Stomach (tissue), 9 donors: ENCODE measurements around the gene CCBE1. TPM values are rescaled to one million over a fixed set of nuclear protein-coding genes. Genes with fewer than 3 reads are reported as not detected.
A peak's percentile ranks its signal among the peaks of the same experiment; 100 is the strongest.

Experiments used
- DNase-seq, 2 donors: peaks; one replicate each; pipeline versions ENCODE4 v3.0.0 to v3.0.0-alpha.2; 2013 to 2019
- H3K27ac ChIP-seq, 5 donors: fragments of 200-600 bp in 4 of 5; sonication (generic) in 4 of 5; one replicate each; pipeline ENCODE4 v1.5.1; 2013 to 2019; ENCODE audit warnings: mild to moderate bottlenecking in 1 of 5, moderate library complexity in 1 of 5
- H3K27me3 ChIP-seq, 3 donors: fragments of 200-600 bp; sonication (generic); one replicate each; pipeline ENCODE4 v1.5.1; 2017 to 2019; ENCODE audit warnings: mixed run types in 1 of 3
- H3K36me3 ChIP-seq, 4 donors: fragments of 200-600 bp; sonication (generic); 1 replicate in 3 of 4; 2 replicates in 1 of 4; pipeline ENCODE4 v1.5.1; 2016 to 2019
- H3K4me1 ChIP-seq, 4 donors: fragments of 200-600 bp; sonication (generic); one replicate each; pipeline ENCODE4 v1.5.1; 2016 to 2019
- H3K4me3 ChIP-seq, 4 donors: fragments of 200-600 bp; sonication (generic) in 3 of 4; one replicate each; pipeline ENCODE4 v1.5.1; 2016 to 2019; ENCODE audit warnings: mild to moderate bottlenecking in 1 of 4
- H3K9me3 ChIP-seq, 4 donors: fragments of 200-600 bp; sonication (generic); one replicate each; pipeline ENCODE4 v1.5.1; 2016 to 2019
- CTCF ChIP-seq, 7 experiments: fragments of 450-650 bp in 4 of 7; fragments of 200-600 bp in 3 of 7; sonication (generic) in 3 of 7; IDR thresholded peaks; one replicate each; pipeline ENCODE4 v1.5.1; 2016 to 2019; ENCODE audit warnings: antibody characterized with exemption in 7 of 7, control low read depth in 2 of 7, mild to moderate bottlenecking in 1 of 7
- EP300 ChIP-seq: sonication (generic); formaldehyde crosslinking; IDR thresholded peaks from one replicate; pipeline ENCODE4 v1.6.1; 2017; ENCODE audit warnings: antibody characterized with exemption
- POLR2A ChIP-seq, 4 donors: fragments of 450-650 bp; IDR thresholded peaks; one replicate each; pipeline ENCODE4 v1.6.1; 2016; ENCODE audit warnings: antibody characterized with exemption in 4 of 4, control low read depth in 2 of 4, mild to moderate bottlenecking in 1 of 4, moderate library complexity in 1 of 4
- POLR2AphosphoS5 ChIP-seq, 3 donors: sonication (generic); formaldehyde crosslinking; IDR thresholded peaks; one replicate each; pipeline ENCODE4 v1.6.1; 2016; ENCODE audit warnings: antibody characterized with exemption in 3 of 3
- WGBS, 5 donors: extraction: QIAGEN DNeasy Blood & Tissue Kit in 3 of 5; methylation state at CpG; one replicate each; pipeline versions ENCODE4 v1.1.5 to v1.1.7; 2013 to 2018; 5-methylcytosine and 5-hydroxymethylcytosine counted together
- intact Hi-C: fragments of 100-400 bp; cut with DNase I; formaldehyde crosslinking; loops from one replicate; pipeline ENCODE4 v1.15.1; 2023; ENCODE audit warnings: low total_unique reads
- polyA plus RNA-seq, 3 donors: library from polyadenylated mRNA; stranded (reverse); fragments of 200-250 nt; gene quantifications; one replicate each; pipeline ENCODE4 v1.2.3, GENCODE V29; 2013
- total RNA-seq, 5 donors: library from RNA; depleted of rRNA; stranded (reverse); fragments of >200 nt; gene quantifications; one replicate each; pipeline versions ENCODE4 v1.1.0 to v1.2.3, GENCODE V29; 2014 to 2016
- donor health status: healthy with polysubstance abuse.
- donor health status: Bipolar disorder and iron deficiency.
- donor health status: healthy.

The CCBE1 gene
- total and polyA plus RNA-seq, 8 donors: 0.29 to 4.0 (median 1.2) TPM

- Histone ChIP-seq H3K27ac (no peak overlapping the region), H3K9me3 (no peaks in the 10 kb centered on the region), H3K36me3 (no peaks in the 10 kb centered on the region), H3K27me3 (no peaks in the 10 kb centered on the region), H3K4me3 (no peak overlapping the region), H3K4me1 (no peaks in the 10 kb centered on the region)
- WGBS, 5 donors: 8 to 19% (median 13%) methylated on average over 11 to 13 of the region's 13 CpGs
- TF ChIP-seq POLR2A (IDR thresholded peaks at IDR 0.05): no peak
- peak in 5 of 7 experiments; percentile 80 to 99 (median 91) for TF ChIP-seq CTCF (IDR thresholded peaks at IDR 0.05)
- TF ChIP-seq POLR2AphosphoS5 (IDR thresholded peaks at IDR 0.05): peak in 2 of 3 donors; percentile 8 to 80
- intact Hi-C loops: loop anchor here (5.0 kb wide), 2 partner anchors 95 to 155 kb away; no protein-coding TSS in a partner anchor
- DNase-seq: peak; percentile 85 to 91
Measured at GRCh38 chr18:59402432-59403090, 294.7 kb downstream of the CCBE1 start.

- no peak overlapping the region for H3K4me3 ChIP-seq
- no peak overlapping the region for H3K27ac ChIP-seq
- H3K9me3 ChIP-seq: no peaks in the 10 kb centered on the region
- H3K4me1 ChIP-seq: peaks cover 0 to 7% (median 0%) of the 10 kb centered on the region in 4 donors
- intact Hi-C loops: loop anchor here (5.0 kb wide), 2 partner anchors 93 to 153 kb away; no protein-coding TSS in a partner anchor
- H3K27me3 ChIP-seq: peaks cover 0 to 6% (median 0%) of the 10 kb centered on the region in 3 donors
- no peak for TF ChIP-seq EP300
- no peak for TF ChIP-seq POLR2AphosphoS5 (IDR thresholded peaks at IDR 0.05)
- TF ChIP-seq POLR2A (IDR thresholded peaks at IDR 0.05): no peak
- TF ChIP-seq CTCF (IDR thresholded peaks at IDR 0.05): no peak
- DNase-seq: no peak
- WGBS, 5 donors: 76 to 83% (median 81%) methylated on average over 6 of the region's 6 CpGs
- H3K36me3 ChIP-seq: no peaks in the 10 kb centered on the region
Measured at GRCh38 chr18:59400407-59400806, 296.8 kb downstream of the CCBE1 start.

- no peak for DNase-seq
- Histone ChIP-seq H3K36me3 (no peaks in the 10 kb centered on the region), H3K4me1 (peaks cover 0 to 22% (median 9%) of the 10 kb centered on the region in 4 donors), H3K4me3 (no peak overlapping the region), H3K27me3 (peaks cover 0 to 6% (median 0%) of the 10 kb centered on the region in 3 donors), H3K27ac (peak overlapping the region in 2 of 5 donors; percentile 23 to 57), H3K9me3 (no peaks in the 10 kb centered on the region)
- TF ChIP-seq EP300 (no peak), CTCF (IDR thresholded peaks at IDR 0.05) (no peak), POLR2AphosphoS5 (IDR thresholded peaks at IDR 0.05) (no peak), POLR2A (IDR thresholded peaks at IDR 0.05) (no peak)
- intact Hi-C loops: no loop called here
- WGBS, 5 donors: 47 to 65% (median 57%) methylated on average over 10 of the region's 10 CpGs
Measured at GRCh38 chr18:59395226-59396175, 301.7 kb downstream of the CCBE1 start.

- peaks cover 0 to 6% (median 0%) of the 10 kb centered on the region in 3 donors for H3K27me3 ChIP-seq
- no peak overlapping the region for H3K4me3 ChIP-seq
- DNase-seq: peak in 1 of 2 donors; percentile 67
- H3K27ac ChIP-seq: peak overlapping the region in 1 of 5 donors; percentile 7
- no peaks in the 10 kb centered on the region for H3K9me3 ChIP-seq
- H3K36me3 ChIP-seq: no peaks in the 10 kb centered on the region
- WGBS, 5 donors: 18 to 60% (median 34%) methylated on average over 3 of the region's 3 CpGs
- H3K4me1 ChIP-seq: peaks cover 0 to 22% (median 9%) of the 10 kb centered on the region in 4 donors
- TF ChIP-seq POLR2A (IDR thresholded peaks at IDR 0.05) (no peak), EP300 (no peak), CTCF (IDR thresholded peaks at IDR 0.05) (no peak), POLR2AphosphoS5 (IDR thresholded peaks at IDR 0.05) (peak in 1 of 3 donors; percentile 69)
- intact Hi-C loops: no loop called here
Measured at GRCh38 chr18:59393381-59393780, 303.8 kb downstream of the CCBE1 start.
